ENCODE measurements around the gene UBE2C.

DNA sequence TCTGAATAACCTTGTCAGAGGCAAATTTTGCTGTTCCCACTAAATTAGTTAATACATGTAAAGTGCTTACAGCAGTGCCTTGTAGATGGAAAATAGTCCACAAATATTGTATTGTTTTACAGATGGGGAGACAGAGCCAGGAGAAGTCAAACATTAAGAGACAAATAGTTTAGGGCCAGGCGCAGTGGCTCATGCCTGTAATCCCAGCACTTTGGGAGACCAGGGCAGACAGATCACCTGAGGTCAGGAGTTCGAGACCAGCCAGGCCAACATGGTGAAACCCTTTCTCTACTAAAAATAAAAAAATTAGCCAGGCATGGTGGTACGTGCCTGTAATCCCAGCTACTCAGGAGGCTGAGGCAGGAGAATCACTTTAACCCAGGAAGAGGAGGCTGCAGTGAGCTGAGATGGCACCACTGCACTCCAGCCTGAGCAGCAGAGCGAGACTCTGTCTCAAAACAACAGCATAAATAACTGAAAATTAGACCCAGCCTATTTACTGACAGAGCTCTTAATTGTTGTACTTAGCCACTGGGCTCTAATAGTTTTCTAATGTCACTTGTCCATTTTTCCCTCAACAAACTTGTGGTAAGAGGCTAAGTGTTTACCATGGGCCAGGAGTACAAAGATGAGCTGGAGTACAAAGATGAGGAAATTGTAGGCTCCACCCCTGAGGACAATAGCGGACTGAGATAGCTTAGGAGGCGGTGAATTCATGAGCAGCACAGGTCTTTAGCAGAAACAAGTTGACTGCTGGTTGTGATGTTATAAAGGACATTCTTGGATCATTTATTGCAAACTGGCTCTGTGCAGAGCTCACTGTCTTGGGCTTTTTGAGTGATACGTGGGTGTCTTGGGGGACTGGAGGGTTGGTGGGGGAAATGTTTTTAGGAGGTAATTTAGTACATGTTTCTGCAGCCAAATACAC is 51.4 kb downstream of the UBE2C start:
- TF ChIP-seq POLR2A (IDR thresholded peaks at IDR 0.05): no peak
- TF ChIP-seq, protein P1, sequence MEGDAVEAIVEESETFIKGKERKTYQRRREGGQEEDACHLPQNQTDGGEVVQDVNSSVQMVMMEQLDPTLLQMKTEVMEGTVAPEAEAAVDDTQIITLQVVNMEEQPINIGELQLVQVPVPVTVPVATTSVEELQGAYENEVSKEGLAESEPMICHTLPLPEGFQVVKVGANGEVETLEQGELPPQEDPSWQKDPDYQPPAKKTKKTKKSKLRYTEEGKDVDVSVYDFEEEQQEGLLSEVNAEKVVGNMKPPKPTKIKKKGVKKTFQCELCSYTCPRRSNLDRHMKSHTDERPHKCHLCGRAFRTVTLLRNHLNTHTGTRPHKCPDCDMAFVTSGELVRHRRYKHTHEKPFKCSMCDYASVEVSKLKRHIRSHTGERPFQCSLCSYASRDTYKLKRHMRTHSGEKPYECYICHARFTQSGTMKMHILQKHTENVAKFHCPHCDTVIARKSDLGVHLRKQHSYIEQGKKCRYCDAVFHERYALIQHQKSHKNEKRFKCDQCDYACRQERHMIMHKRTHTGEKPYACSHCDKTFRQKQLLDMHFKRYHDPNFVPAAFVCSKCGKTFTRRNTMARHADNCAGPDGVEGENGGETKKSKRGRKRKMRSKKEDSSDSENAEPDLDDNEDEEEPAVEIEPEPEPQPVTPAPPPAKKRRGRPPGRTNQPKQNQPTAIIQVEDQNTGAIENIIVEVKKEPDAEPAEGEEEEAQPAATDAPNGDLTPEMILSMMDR (IDR thresholded peaks at IDR 0.05): no peak

All from right lobe of liver (tissue), 4 donors.